ENCODE data around the gene DMTF1. TPM values are rescaled to one million over a fixed set of nuclear protein-coding genes. Genes with fewer than 3 reads are reported as not detected.

DMTF1 gene
- total RNA-seq, 1 experiment from 2014 or later = 90.5 TPM

DNA sequence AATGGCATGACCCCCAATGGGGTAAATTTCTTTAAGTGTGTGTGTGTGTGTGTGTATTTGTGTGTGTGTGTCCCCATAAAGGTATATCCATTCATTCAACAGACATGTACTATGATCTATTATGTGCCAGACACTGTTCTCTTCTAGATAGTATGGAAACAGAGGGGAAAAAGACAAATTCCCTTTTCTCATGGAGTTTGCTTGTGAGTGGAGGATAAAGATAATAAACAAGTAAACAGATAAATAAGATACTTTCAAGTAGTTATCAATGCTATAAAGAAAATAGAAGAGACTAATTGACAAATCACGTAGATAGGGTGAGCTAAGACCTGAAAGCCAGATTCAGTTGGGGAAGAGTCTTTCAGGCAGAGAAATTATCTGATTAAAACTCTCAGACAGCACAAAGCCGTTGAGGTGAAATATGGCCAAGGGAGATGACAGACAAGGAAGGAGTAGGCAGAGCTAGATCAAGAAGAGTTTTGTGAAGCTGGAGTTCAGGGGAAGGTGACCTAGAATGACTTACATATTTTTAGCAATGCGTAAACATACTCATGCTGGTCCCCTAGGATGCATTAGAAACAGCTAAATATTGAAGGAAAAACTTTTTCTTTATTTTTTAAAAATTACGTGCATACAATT is 45.2 kb upstream of the DMTF1 start:
- POLR2A ChIA-PET (ENCODE audit: low non-redundant PET) = no interaction called here
- no TSS peak for BruUV-seq (replicated peaks)
- CTCF ChIA-PET = no interaction called here

GRCh38 chr7:87107949-87108776 is 44.1 kb upstream of the DMTF1 start:
- Histone ChIP-seq H3K4me1 (ENCODE audit: insufficient read depth, low read length, poor library complexity, severe bottlenecking) (no peaks in the 10 kb centered on the region), H3K4me3 (ENCODE audit: low read depth, low read length, poor library complexity, severe bottlenecking) (no peak overlapping the region), H3K27ac (ENCODE audit: low read depth, low read length, poor library complexity, severe bottlenecking) (no peak overlapping the region), H3K36me3 (ENCODE audit: insufficient read depth, low read length, poor library complexity, severe bottlenecking) (no peaks in the 10 kb centered on the region), H3K27me3 (replicated peaks; ENCODE audit: insufficient read depth, low read depth, low read length, poor library complexity) (no peaks in the 10 kb centered on the region), H3K9me3 (ENCODE audit: low read depth, low read length, poor library complexity, severe bottlenecking) (no peaks in the 10 kb centered on the region)
- CTCF ChIA-PET = no interaction called here
- no peak for DNase-seq (ENCODE audit: low spot score)
- no TSS peak for BruUV-seq (replicated peaks)
- POLR2A ChIA-PET (ENCODE audit: low non-redundant PET) = no interaction called here
- intact Hi-C loops (cut with micrococcal nuclease; ENCODE audit: unreplicated experiment) = no loop called here
- TF ChIP-seq CTCF (conservative IDR thresholded peaks at IDR 0.05; ENCODE audit: low read depth, low read length) (no peak), EZH2 (IDR thresholded peaks at IDR 0.05; ENCODE audit: borderline replicate concordance, low read depth, low read length, poor library complexity, severe bottlenecking) (no peak)

More for the DNA sequence above, 45.2 kb upstream of the DMTF1 start:
- peaks cover 2% of the 10 kb centered on the region for H3K27me3 ChIP-seq (replicated peaks; ENCODE audit: insufficient read depth, low read depth, low read length, poor library complexity)
- no peak for DNase-seq (ENCODE audit: low spot score)
- H3K4me1 ChIP-seq (ENCODE audit: insufficient read depth, low read length, poor library complexity, severe bottlenecking) = no peaks in the 10 kb centered on the region
- no peak overlapping the region for H3K27ac ChIP-seq (ENCODE audit: low read depth, low read length, poor library complexity, severe bottlenecking)
- H3K36me3 ChIP-seq (ENCODE audit: insufficient read depth, low read length, poor library complexity, severe bottlenecking) = no peaks in the 10 kb centered on the region
- TF ChIP-seq EZH2 (IDR thresholded peaks at IDR 0.05; ENCODE audit: borderline replicate concordance, low read depth, low read length, poor library complexity, severe bottlenecking) (no peak), CTCF (conservative IDR thresholded peaks at IDR 0.05; ENCODE audit: low read depth, low read length) (no peak)
- intact Hi-C loops (cut with micrococcal nuclease; ENCODE audit: unreplicated experiment) = no loop called here
- H3K9me3 ChIP-seq (ENCODE audit: low read depth, low read length, poor library complexity, severe bottlenecking) = no peaks in the 10 kb centered on the region
- H3K4me3 ChIP-seq (ENCODE audit: low read depth, low read length, poor library complexity, severe bottlenecking) = no peak overlapping the region

- intact Hi-C loops (cut with micrococcal nuclease; ENCODE audit: unreplicated experiment) = no loop called here
- H3K9me3 ChIP-seq (ENCODE audit: low read depth, low read length, poor library complexity, severe bottlenecking) = no peaks in the 10 kb centered on the region
- no peak overlapping the region for H3K4me3 ChIP-seq (ENCODE audit: low read depth, low read length, poor library complexity, severe bottlenecking)
- no peaks in the 10 kb centered on the region for H3K27me3 ChIP-seq (replicated peaks; ENCODE audit: insufficient read depth, low read depth, low read length, poor library complexity)
- POLR2A ChIA-PET (ENCODE audit: low non-redundant PET) = no interaction called here
- no peak for DNase-seq (ENCODE audit: low spot score)
- CTCF ChIA-PET = no interaction called here
- H3K36me3 ChIP-seq (ENCODE audit: insufficient read depth, low read length, poor library complexity, severe bottlenecking) = no peaks in the 10 kb centered on the region
- BruUV-seq (replicated peaks) = no TSS peak
- TF ChIP-seq CTCF (conservative IDR thresholded peaks at IDR 0.05; ENCODE audit: low read depth, low read length) (no peak), EZH2 (IDR thresholded peaks at IDR 0.05; ENCODE audit: borderline replicate concordance, low read depth, low read length, poor library complexity, severe bottlenecking) (no peak)
- H3K27ac ChIP-seq (ENCODE audit: low read depth, low read length, poor library complexity, severe bottlenecking) = no peak overlapping the region
- H3K4me1 ChIP-seq (ENCODE audit: insufficient read depth, low read length, poor library complexity, severe bottlenecking) = no peaks in the 10 kb centered on the region
These were observed 41.5 kb upstream of the DMTF1 start for GRCh38 chr7:87110778-87111177.
